HepG2 (cell line): ENCODE results near the gene SPACDR. TPM values are rescaled to one million over a fixed set of nuclear protein-coding genes. Genes with fewer than 3 reads are reported as not detected.

Source experiments
- ARNT2 ChIP-seq: sonication (generic); formaldehyde crosslinking; IDR thresholded peaks from 2 replicates; pipeline ENCODE4 v1.8.0; 2022; ENCODE audit warnings: mild to moderate bottlenecking, low read depth, missing genetic modification reagents, moderate library complexity
- FOXP1 ChIP-seq, 2 experiments: fragments of 450-650 bp in 1 of 2; IDR thresholded peaks; 2 replicates each; pipeline ENCODE4 v1.6.1; 2017 to 2018; ENCODE audit warnings: antibody characterized with exemption in 1 of 2
- MAFF ChIP-seq: IDR thresholded peaks from 2 replicates; pipeline ENCODE4 v1.6.1; 2011; ENCODE audit warnings: low read depth, low read length, improper control_type of control experiment
- ZNF17 ChIP-seq: sonication (generic); formaldehyde crosslinking; IDR thresholded peaks from 2 replicates; pipeline ENCODE4 v1.5.0; 2020; ENCODE audit warnings: mild to moderate bottlenecking, missing genetic modification reagents
- ZNF331 ChIP-seq: sonication (generic); formaldehyde crosslinking; IDR thresholded peaks from 2 replicates; pipeline ENCODE4 v1.4.0; 2020; ENCODE audit warnings: missing genetic modification reagents
- ZNF33B ChIP-seq: sonication (generic); formaldehyde crosslinking; IDR thresholded peaks from 2 replicates; pipeline ENCODE4 v1.5.1; 2020; ENCODE audit warnings: mild to moderate bottlenecking, missing genetic modification reagents
- ZNF891 ChIP-seq: sonication (generic); formaldehyde crosslinking; IDR thresholded peaks from 2 replicates; pipeline ENCODE4 v1.5.0; 2020; ENCODE audit warnings: mild to moderate bottlenecking, missing genetic modification reagents
- polyA plus RNA-seq, 8 experiments: library from polyadenylated mRNA; depleted of rRNA in 3 of 8; stranded (reverse) in 7 of 8; unstranded in 1 of 8; fragments of >200 nt; fragmentation: Illumina TruSeq in 4 of 8; extraction: Trizol in 4 of 8; gene quantifications; 2 replicates each; pipeline versions ENCODE4 v1.2.1 to v1.2.3, GENCODE V29; 2011 to 2016; ENCODE audit warnings: low read depth in 4 of 8, missing spikeins in 1 of 8, mixed read lengths in 1 of 8; ENCODE audit not compliant: insufficient read depth in 1 of 8
- total RNA-seq, 5 experiments: library from RNA; depleted of rRNA; stranded (reverse); fragments of >200 nt; fragmentation: Illumina TruSeq; extraction: Trizol; gene quantifications; 2 replicates each; pipeline ENCODE4 v1.2.3, GENCODE V29; 2016; ENCODE audit warnings: low read depth in 1 of 5
- TF ChIP-seq, protein P1 (sequence below), 2 experiments: sonication (generic) in 1 of 2; formaldehyde crosslinking in 1 of 2; IDR thresholded peaks; 2 replicates each; pipeline versions ENCODE4 v1.6.1 to v1.9.0; 2014 to 2022; ENCODE audit warnings: antibody characterized with exemption in 1 of 2, borderline replicate concordance in 1 of 2, inconsistent platforms in 1 of 2, low read depth in 1 of 2, missing genetic modification reagents in 1 of 2
- TF ChIP-seq, protein P2 (sequence below): sonication (generic); formaldehyde crosslinking; IDR thresholded peaks from 2 replicates; pipeline ENCODE4 v1.4.0; 2020; ENCODE audit warnings: mild to moderate bottlenecking, missing genetic modification reagents, borderline replicate concordance
- TF ChIP-seq, protein P3 (sequence below): sonication (generic); formaldehyde crosslinking; IDR thresholded peaks from 2 replicates; pipeline ENCODE4 v1.4.0; 2020; ENCODE audit warnings: missing genetic modification reagents
- TF ChIP-seq, protein P4 (sequence below): sonication (generic); formaldehyde crosslinking; IDR thresholded peaks from 2 replicates; pipeline ENCODE4 v1.4.0; 2020; ENCODE audit warnings: missing genetic modification reagents

The SPACDR gene
- total and polyA plus RNA-seq, 2 of the 13 experiments (the other 11 are each of a cell fraction or from before 2014, with no cell fraction given): 0.41 TPM; not detected in 1

DNA sequence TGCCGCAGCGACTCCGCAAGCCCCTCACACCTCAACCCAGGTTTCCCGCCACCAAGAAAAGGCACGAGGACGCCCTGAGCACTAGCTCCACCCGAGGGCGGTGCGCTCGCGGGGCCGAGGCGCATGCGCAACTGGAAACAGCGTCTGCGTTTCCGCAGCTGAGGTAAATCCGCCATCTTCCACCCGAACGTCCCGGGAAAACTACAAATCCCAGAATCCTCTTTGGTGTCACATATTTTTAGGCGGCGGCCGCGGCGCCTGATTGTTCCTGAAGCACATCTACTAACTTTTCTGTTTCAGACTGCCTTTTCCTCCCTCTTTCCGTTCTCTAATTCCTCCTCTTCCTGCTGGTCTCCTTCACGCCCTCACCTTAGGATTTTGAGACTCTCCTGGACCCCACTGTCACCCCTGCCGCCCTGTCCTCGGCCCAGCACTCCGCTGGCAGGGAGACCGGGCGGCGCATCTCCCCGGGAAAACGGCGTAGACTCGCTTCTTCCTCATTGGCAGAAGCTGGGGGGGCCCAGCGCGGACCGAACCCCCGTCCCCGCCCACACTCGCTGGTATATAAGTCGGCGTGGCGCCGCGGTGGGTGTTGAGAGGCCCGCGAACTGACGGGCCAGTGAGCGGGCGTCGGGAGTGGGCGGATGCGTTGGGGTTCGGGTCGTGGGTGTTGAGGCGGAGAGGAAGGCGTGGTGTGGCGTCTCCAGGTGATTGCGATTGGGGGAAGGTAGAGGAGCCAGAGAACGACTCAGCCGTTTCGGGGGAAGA lies 35.7 kb downstream of the SPACDR start, which contains the start of gene ZCWPW1 (continued):
- peak; percentile 83 for TF ChIP-seq ZNF331
- peak; percentile 84 for TF ChIP-seq ZNF33B (CRISPR knock-in tag)
- TF ChIP-seq, protein P1, sequence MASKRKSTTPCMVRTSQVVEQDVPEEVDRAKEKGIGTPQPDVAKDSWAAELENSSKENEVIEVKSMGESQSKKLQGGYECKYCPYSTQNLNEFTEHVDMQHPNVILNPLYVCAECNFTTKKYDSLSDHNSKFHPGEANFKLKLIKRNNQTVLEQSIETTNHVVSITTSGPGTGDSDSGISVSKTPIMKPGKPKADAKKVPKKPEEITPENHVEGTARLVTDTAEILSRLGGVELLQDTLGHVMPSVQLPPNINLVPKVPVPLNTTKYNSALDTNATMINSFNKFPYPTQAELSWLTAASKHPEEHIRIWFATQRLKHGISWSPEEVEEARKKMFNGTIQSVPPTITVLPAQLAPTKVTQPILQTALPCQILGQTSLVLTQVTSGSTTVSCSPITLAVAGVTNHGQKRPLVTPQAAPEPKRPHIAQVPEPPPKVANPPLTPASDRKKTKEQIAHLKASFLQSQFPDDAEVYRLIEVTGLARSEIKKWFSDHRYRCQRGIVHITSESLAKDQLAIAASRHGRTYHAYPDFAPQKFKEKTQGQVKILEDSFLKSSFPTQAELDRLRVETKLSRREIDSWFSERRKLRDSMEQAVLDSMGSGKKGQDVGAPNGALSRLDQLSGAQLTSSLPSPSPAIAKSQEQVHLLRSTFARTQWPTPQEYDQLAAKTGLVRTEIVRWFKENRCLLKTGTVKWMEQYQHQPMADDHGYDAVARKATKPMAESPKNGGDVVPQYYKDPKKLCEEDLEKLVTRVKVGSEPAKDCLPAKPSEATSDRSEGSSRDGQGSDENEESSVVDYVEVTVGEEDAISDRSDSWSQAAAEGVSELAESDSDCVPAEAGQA (IDR thresholded peaks at IDR 0.05; ENCODE audit: low read depth): peak; percentile 70
- TF ChIP-seq, protein P1 (CRISPR knock-in tag; IDR thresholded peaks at IDR 0.05; ENCODE audit: borderline replicate concordance): no peak; the same call in 1 of the 2 replicates
- peak; percentile 70; the same call in 1 of the 2 replicates for TF ChIP-seq ARNT2 (CRISPR knock-in tag)
- no peak for TF ChIP-seq FOXP1 (IDR thresholded peaks at IDR 0.05)
- TF ChIP-seq FOXP1 (CRISPR knock-in tag; IDR thresholded peaks at IDR 0.05): no peak
- TF ChIP-seq, protein P2, sequence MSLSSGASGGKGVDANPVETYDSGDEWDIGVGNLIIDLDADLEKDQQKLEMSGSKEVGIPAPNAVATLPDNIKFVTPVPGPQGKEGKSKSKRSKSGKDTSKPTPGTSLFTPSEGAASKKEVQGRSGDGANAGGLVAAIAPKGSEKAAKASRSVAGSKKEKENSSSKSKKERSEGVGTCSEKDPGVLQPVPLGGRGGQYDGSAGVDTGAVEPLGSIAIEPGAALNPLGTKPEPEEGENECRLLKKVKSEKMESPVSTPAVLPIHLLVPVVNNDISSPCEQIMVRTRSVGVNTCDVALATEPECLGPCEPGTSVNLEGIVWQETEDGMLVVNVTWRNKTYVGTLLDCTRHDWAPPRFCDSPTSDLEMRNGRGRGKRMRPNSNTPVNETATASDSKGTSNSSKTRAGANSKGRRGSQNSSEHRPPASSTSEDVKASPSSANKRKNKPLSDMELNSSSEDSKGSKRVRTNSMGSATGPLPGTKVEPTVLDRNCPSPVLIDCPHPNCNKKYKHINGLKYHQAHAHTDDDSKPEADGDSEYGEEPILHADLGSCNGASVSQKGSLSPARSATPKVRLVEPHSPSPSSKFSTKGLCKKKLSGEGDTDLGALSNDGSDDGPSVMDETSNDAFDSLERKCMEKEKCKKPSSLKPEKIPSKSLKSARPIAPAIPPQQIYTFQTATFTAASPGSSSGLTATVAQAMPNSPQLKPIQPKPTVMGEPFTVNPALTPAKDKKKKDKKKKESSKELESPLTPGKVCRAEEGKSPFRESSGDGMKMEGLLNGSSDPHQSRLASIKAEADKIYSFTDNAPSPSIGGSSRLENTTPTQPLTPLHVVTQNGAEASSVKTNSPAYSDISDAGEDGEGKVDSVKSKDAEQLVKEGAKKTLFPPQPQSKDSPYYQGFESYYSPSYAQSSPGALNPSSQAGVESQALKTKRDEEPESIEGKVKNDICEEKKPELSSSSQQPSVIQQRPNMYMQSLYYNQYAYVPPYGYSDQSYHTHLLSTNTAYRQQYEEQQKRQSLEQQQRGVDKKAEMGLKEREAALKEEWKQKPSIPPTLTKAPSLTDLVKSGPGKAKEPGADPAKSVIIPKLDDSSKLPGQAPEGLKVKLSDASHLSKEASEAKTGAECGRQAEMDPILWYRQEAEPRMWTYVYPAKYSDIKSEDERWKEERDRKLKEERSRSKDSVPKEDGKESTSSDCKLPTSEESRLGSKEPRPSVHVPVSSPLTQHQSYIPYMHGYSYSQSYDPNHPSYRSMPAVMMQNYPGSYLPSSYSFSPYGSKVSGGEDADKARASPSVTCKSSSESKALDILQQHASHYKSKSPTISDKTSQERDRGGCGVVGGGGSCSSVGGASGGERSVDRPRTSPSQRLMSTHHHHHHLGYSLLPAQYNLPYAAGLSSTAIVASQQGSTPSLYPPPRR (CRISPR knock-in tag): peak; percentile 44; the same call in 1 of the 2 replicates
- no peak for TF ChIP-seq ZNF891
- TF ChIP-seq ZNF17 (CRISPR knock-in tag): no peak
- TF ChIP-seq MAFF: no peak
- TF ChIP-seq, protein P3, sequence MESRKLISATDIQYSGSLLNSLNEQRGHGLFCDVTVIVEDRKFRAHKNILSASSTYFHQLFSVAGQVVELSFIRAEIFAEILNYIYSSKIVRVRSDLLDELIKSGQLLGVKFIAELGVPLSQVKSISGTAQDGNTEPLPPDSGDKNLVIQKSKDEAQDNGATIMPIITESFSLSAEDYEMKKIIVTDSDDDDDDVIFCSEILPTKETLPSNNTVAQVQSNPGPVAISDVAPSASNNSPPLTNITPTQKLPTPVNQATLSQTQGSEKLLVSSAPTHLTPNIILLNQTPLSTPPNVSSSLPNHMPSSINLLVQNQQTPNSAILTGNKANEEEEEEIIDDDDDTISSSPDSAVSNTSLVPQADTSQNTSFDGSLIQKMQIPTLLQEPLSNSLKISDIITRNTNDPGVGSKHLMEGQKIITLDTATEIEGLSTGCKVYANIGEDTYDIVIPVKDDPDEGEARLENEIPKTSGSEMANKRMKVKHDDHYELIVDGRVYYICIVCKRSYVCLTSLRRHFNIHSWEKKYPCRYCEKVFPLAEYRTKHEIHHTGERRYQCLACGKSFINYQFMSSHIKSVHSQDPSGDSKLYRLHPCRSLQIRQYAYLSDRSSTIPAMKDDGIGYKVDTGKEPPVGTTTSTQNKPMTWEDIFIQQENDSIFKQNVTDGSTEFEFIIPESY: peak; percentile 98
- TF ChIP-seq, protein P4, sequence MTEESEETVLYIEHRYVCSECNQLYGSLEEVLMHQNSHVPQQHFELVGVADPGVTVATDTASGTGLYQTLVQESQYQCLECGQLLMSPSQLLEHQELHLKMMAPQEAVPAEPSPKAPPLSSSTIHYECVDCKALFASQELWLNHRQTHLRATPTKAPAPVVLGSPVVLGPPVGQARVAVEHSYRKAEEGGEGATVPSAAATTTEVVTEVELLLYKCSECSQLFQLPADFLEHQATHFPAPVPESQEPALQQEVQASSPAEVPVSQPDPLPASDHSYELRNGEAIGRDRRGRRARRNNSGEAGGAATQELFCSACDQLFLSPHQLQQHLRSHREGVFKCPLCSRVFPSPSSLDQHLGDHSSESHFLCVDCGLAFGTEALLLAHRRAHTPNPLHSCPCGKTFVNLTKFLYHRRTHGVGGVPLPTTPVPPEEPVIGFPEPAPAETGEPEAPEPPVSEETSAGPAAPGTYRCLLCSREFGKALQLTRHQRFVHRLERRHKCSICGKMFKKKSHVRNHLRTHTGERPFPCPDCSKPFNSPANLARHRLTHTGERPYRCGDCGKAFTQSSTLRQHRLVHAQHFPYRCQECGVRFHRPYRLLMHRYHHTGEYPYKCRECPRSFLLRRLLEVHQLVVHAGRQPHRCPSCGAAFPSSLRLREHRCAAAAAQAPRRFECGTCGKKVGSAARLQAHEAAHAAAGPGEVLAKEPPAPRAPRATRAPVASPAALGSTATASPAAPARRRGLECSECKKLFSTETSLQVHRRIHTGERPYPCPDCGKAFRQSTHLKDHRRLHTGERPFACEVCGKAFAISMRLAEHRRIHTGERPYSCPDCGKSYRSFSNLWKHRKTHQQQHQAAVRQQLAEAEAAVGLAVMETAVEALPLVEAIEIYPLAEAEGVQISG: peak; percentile 10
